Mesenchymal stem cell (in vitro differentiated cells and primary cell): ENCODE data around the gene CDH4.
"Not testable (repeated sequence)": the region's sequence is repeated elsewhere in the genome, so short reads cannot be mapped to it uniquely, and the experiment has no call there.

Source experiments
- DNase-seq: peaks from one replicate; pipeline ENCODE4 v3.0.0-alpha.2; 2013
- H2AFZ ChIP-seq: one replicate; pipeline ENCODE4 v1.6.1; 2013; ENCODE audit warnings: low read depth, mild to moderate bottlenecking, control low read depth, inconsistent platforms, low read length, moderate library complexity
- H2AK5ac ChIP-seq: 2 replicates; pipeline ENCODE4 v1.6.1; 2013; ENCODE audit warnings: low read length, moderate library complexity, mild to moderate bottlenecking, inconsistent platforms; ENCODE audit not compliant: severe bottlenecking
- H2BK120ac ChIP-seq: one replicate; pipeline ENCODE4 v1.6.1; 2013; ENCODE audit warnings: low read depth, mild to moderate bottlenecking, inconsistent platforms, low read length, moderate library complexity
- H2BK12ac ChIP-seq, 2 experiments: one replicate each; pipeline ENCODE4 v1.6.1; 2013; ENCODE audit warnings: inconsistent platforms in 2 of 2, low read length in 2 of 2, mild to moderate bottlenecking in 2 of 2, moderate library complexity in 2 of 2, control low read depth in 1 of 2
- H2BK15ac ChIP-seq: one replicate; pipeline ENCODE4 v1.6.1; 2013; ENCODE audit warnings: mild to moderate bottlenecking, low read depth, inconsistent platforms; ENCODE audit not compliant: poor library complexity, severe bottlenecking
- H2BK5ac ChIP-seq: 2 replicates; pipeline ENCODE4 v1.6.1; 2013; ENCODE audit warnings: low read depth, mild to moderate bottlenecking, low read length, control low read depth, inconsistent platforms; ENCODE audit not compliant: poor library complexity, severe bottlenecking
- H3K14ac ChIP-seq, 2 experiments: one replicate each; pipeline ENCODE4 v1.6.1; 2013; ENCODE audit warnings: inconsistent platforms in 2 of 2, low read length in 2 of 2, control low read depth in 1 of 2, mild to moderate bottlenecking in 1 of 2, moderate library complexity in 1 of 2
- H3K18ac ChIP-seq, 2 experiments: one replicate each; pipeline ENCODE4 v1.6.1; 2013; ENCODE audit warnings: inconsistent platforms in 2 of 2, low read length in 2 of 2, control low read depth in 1 of 2, low read depth in 1 of 2, mild to moderate bottlenecking in 1 of 2
- H3K23ac ChIP-seq, 2 experiments: one replicate each; pipeline ENCODE4 v1.6.1; 2013; ENCODE audit warnings: inconsistent platforms in 2 of 2, low read length in 2 of 2, mild to moderate bottlenecking in 2 of 2, moderate library complexity in 2 of 2, control low read depth in 1 of 2
- H3K27ac ChIP-seq: 2 replicates; pipeline ENCODE4 v1.5.1; 2013; ENCODE audit warnings: mild to moderate bottlenecking, moderate library complexity, low read length, control low read depth, inconsistent platforms; ENCODE audit not compliant: poor library complexity, severe bottlenecking
- H3K27me3 ChIP-seq, 2 experiments: 2 replicates each; pipeline versions ENCODE4 v1.6.1 to v1.7.0; 2013; ENCODE audit warnings: low read length in 2 of 2, mild to moderate bottlenecking in 2 of 2, moderate library complexity in 2 of 2, control low read depth in 1 of 2, inconsistent platforms in 1 of 2; ENCODE audit not compliant: control insufficient read depth in 1 of 2, insufficient read depth in 1 of 2
- H3K36me3 ChIP-seq, 2 experiments: 2 replicates each; pipeline versions ENCODE4 v1.6.1 to v1.7.0; 2013; ENCODE audit warnings: low read length in 2 of 2, control low read depth in 1 of 2, inconsistent platforms in 1 of 2, low read depth in 1 of 2, mild to moderate bottlenecking in 1 of 2; ENCODE audit not compliant: insufficient read depth in 2 of 2, control insufficient read depth in 1 of 2
- H3K4ac ChIP-seq, 2 experiments: one replicate each; pipeline ENCODE4 v1.6.1; 2013; ENCODE audit warnings: inconsistent platforms in 2 of 2, low read length in 2 of 2, mild to moderate bottlenecking in 2 of 2, moderate library complexity in 2 of 2, control low read depth in 1 of 2, low read depth in 1 of 2
- H3K4me1 ChIP-seq: 2 replicates; pipeline ENCODE4 v1.6.1; 2013; ENCODE audit warnings: low read depth, low read length, control low read depth; ENCODE audit not compliant: control insufficient read depth, insufficient read depth
- H3K4me2 ChIP-seq: 2 replicates; pipeline ENCODE4 v1.6.1; 2013; ENCODE audit warnings: low read length, mild to moderate bottlenecking, inconsistent platforms; ENCODE audit not compliant: poor library complexity, severe bottlenecking
- H3K4me3 ChIP-seq, 2 experiments: 2 replicates each; pipeline versions ENCODE4 v1.5.1 to v1.7.0; 2013; ENCODE audit warnings: low read length in 2 of 2, mild to moderate bottlenecking in 2 of 2, control low read depth in 1 of 2, low read depth in 1 of 2; ENCODE audit not compliant: insufficient read depth in 1 of 2
- H3K79me1 ChIP-seq: replicated peaks from 2 replicates; pipeline ENCODE4 v1.6.1; 2013; ENCODE audit warnings: mild to moderate bottlenecking, control low read depth, low read length, inconsistent platforms; ENCODE audit not compliant: poor library complexity, severe bottlenecking
- H3K9ac ChIP-seq: 2 replicates; pipeline ENCODE4 v1.7.0; 2013; ENCODE audit warnings: mild to moderate bottlenecking, low read length, moderate library complexity
- H3K9me3 ChIP-seq: 2 replicates; pipeline ENCODE4 v1.7.0; 2013; ENCODE audit warnings: mild to moderate bottlenecking, low read length; ENCODE audit not compliant: control insufficient read depth
- H4K8ac ChIP-seq: one replicate; pipeline ENCODE4 v1.6.1; 2013; ENCODE audit warnings: inconsistent platforms, mild to moderate bottlenecking, low read length, moderate library complexity
- H4K91ac ChIP-seq: one replicate; pipeline ENCODE4 v1.6.1; 2013; ENCODE audit warnings: mild to moderate bottlenecking, low read length, inconsistent platforms
- WGBS: methylation state at CpG from one replicate; pipeline ENCODE4 v1.1.7; 2013; ENCODE audit warnings: mixed read lengths; 5-methylcytosine and 5-hydroxymethylcytosine counted together

Gene CDH4

DNA sequence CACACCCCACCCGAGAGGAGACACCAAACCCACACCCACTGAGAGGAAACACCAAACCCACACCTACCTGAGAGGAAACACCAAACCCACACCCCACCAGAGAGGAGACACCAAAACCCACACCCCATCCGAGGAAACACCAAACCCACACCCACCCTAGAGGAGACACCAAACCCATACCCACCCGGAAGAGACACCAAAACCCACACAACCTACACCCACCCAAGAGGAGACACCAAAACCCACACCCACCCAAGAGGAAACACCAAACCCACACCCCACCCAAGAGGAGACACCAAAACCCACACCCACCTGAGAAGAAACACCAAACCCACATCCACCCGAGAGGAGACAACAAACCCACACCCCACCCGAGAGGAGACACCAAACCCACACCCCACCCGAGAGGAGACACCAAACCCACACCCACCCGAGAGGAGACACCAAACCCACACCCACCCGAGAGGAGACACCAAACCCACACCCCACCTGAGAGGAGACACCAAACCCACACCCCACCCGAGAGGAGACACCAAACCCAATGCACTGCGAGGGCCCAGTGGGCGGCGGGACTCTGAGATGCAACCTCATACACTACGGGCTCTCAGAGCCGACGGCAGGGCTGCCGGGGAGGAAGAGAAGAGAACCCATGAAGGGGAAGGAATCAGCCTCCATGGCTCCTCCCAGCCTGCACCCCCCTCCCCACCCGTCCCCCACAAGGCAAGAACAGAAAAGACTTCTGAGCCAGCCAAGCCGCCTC is 730.3 kb downstream of the CDH4 start:
- no peak overlapping the region for H4K8ac ChIP-seq
- no peak overlapping the region for H3K18ac ChIP-seq
- no peak for DNase-seq
- H2BK5ac ChIP-seq: no peak overlapping the region
- H2BK12ac ChIP-seq: no peak overlapping the region
- H3K14ac ChIP-seq: no peak overlapping the region
- H3K9me3 ChIP-seq: no peaks in the 10 kb centered on the region
- no peak overlapping the region for H3K23ac ChIP-seq
- no peak overlapping the region for H2AK5ac ChIP-seq
- no peak overlapping the region for H2AFZ ChIP-seq
- no peak overlapping the region for H3K9ac ChIP-seq
- no peaks in the 10 kb centered on the region for H3K27me3 ChIP-seq
- no peak overlapping the region for H4K91ac ChIP-seq
- peaks cover 36% of the 10 kb centered on the region for H3K79me1 ChIP-seq
- no peak overlapping the region for H3K4me3 ChIP-seq
- H3K4ac ChIP-seq: no peak overlapping the region
- H3K36me3 ChIP-seq: peaks cover 20 to 53% of the 10 kb centered on the region in 2 experiments
- no peak overlapping the region for H3K27ac ChIP-seq
- no peak overlapping the region for H2BK120ac ChIP-seq
- H2BK15ac ChIP-seq: no peak overlapping the region
- H3K4me1 ChIP-seq: peaks cover 2% of the 10 kb centered on the region
- WGBS: 86% methylated on average over 18 of the region's 18 CpGs
- no peak overlapping the region for H3K4me2 ChIP-seq

DNA sequence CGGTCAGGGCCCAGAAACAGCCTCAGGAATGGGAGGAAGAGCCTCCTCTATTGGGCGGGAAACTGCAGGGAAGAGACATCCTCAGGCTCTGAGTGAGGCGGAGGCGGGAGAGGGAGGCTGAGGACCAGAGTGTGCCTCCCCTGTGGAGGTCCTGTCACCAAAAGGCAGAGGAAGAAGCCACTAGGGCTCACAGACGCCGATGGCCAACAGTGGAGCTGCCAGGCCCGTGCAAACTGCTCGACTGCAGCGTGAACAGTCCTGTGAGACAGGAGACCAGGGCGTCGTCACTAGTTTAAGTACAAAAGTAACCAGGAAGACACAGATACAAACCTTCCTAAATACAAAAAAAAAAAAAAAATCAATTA is 730.9 kb downstream of the CDH4 start:
- Histone ChIP-seq H2BK12ac (no peak overlapping the region), H3K79me1 (peaks cover 33% of the 10 kb centered on the region), H3K14ac (peak overlapping the region in 1 of 2 experiments; percentile 45), H3K36me3 (peaks cover 24 to 52% of the 10 kb centered on the region in 2 experiments), H3K4me3 (no peak overlapping the region), H2BK5ac (no peak overlapping the region), H4K91ac (no peak overlapping the region), H4K8ac (no peak overlapping the region), H3K9ac (no peak overlapping the region), H2AK5ac (no peak overlapping the region), H3K4me1 (peaks cover 2% of the 10 kb centered on the region), H3K9me3 (no peaks in the 10 kb centered on the region), H2BK15ac (no peak overlapping the region), H2AFZ (no peak overlapping the region), H3K4ac (no peak overlapping the region), H2BK120ac (no peak overlapping the region), H3K27me3 (no peaks in the 10 kb centered on the region), H3K18ac (no peak overlapping the region), H3K27ac (no peak overlapping the region), H3K4me2 (no peak overlapping the region), H3K23ac (no peak overlapping the region)
- 93% methylated on average over 11 of the region's 11 CpGs for WGBS
- no peak for DNase-seq

DNA sequence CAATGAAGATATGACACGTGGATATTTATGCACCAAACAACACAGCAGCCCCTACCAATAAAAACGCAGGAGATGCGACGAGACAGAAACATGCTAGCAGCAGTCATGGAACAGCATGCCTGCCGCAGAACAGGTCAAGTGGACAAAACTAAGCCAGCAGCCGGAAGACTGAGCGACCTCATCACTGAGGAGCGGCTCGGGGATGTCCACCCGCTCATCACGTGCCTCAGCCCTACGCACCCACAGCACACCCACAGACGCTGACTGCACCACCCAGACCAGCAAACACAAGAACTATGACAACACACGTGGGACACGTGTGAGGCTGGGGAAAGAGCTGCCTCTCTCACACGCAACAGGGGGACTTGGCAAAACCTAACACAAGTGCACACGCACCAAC is 731.9 kb downstream of the CDH4 start:
- peaks cover 25 to 51% of the 10 kb centered on the region in 2 experiments for H3K36me3 ChIP-seq
- H2AK5ac ChIP-seq: no peak overlapping the region
- H3K9ac ChIP-seq: no peak overlapping the region
- no peak overlapping the region for H3K4me3 ChIP-seq
- no peaks in the 10 kb centered on the region for H3K9me3 ChIP-seq
- H3K27ac ChIP-seq: no peak overlapping the region
- H2AFZ ChIP-seq: no peak overlapping the region
- H3K4ac ChIP-seq: peak overlapping the region in 1 of 2 experiments; percentile 53
- WGBS: 85% methylated on average over 17 of the region's 17 CpGs
- no peak overlapping the region for H2BK15ac ChIP-seq
- H3K79me1 ChIP-seq: peaks cover 35% of the 10 kb centered on the region
- peaks cover 2% of the 10 kb centered on the region for H3K4me1 ChIP-seq
- no peak overlapping the region for H3K18ac ChIP-seq
- no peak overlapping the region for H3K4me2 ChIP-seq
- H2BK5ac ChIP-seq: no peak overlapping the region
- no peak overlapping the region for H4K91ac ChIP-seq
- H3K27me3 ChIP-seq: no peaks in the 10 kb centered on the region
- no peak overlapping the region for H3K23ac ChIP-seq
- H4K8ac ChIP-seq: no peak overlapping the region
- H3K14ac ChIP-seq: no peak overlapping the region
- DNase-seq: no peak
- H2BK120ac ChIP-seq: no peak overlapping the region
- H2BK12ac ChIP-seq: no peak overlapping the region

DNA sequence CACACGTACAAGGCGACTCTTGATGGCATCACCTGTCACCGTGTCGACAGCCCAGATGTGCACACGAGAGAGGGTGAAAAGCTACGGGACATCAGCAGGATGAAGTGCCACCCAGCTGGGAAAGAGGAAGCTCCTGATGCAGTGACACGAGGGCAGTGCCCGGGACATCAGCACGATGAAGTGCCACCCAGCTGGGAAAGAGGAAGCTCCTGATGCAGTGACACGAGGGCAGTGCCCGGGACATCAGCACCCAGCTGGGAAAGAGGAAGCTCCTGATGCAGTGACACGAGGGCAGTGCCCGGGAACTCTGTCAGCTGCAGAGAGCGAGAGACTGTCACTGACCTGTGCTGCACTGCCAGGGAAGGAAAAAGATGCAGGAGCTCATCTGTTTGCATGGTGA is 732.4 kb downstream of the CDH4 start:
- H2BK15ac ChIP-seq, H3K9me3 ChIP-seq, H3K4me3 ChIP-seq, H3K4me2 ChIP-seq, H3K9ac ChIP-seq, H2AK5ac ChIP-seq, H2AFZ ChIP-seq, H2BK120ac ChIP-seq, H3K18ac ChIP-seq, H4K8ac ChIP-seq, H3K14ac ChIP-seq, H3K4ac ChIP-seq, H2BK5ac ChIP-seq, H3K27me3 ChIP-seq, H4K91ac ChIP-seq, H2BK12ac ChIP-seq, DNase-seq, H3K27ac ChIP-seq, H3K23ac ChIP-seq, H3K4me1 ChIP-seq: not testable (repeated sequence)
- Histone ChIP-seq H3K36me3 (peaks cover 25 to 49% of the 10 kb centered on the region in 2 experiments), H3K79me1 (peaks cover 33% of the 10 kb centered on the region)
- 96% methylated on average over 14 of the region's 14 CpGs for WGBS
